MM.1S (cell line): ENCODE data around the gene OBSL1.

ENCODE experiments used
- DNase-seq: peaks from one replicate; pipeline ENCODE4 v3.0.0-alpha.2; 2015
- H2AFZ ChIP-seq: fragments of 300-600 bp; sonication (generic); 2 replicates; pipeline ENCODE4 v1.6.0; 2016; ENCODE audit warnings: antibody characterized with exemption, low read length
- H3F3A ChIP-seq: fragments of 300-600 bp; sonication (generic); 2 replicates; pipeline ENCODE4 v1.6.1; 2016; ENCODE audit warnings: mild to moderate bottlenecking, antibody characterized with exemption, low read length, moderate library complexity, mixed read lengths; ENCODE audit not compliant: insufficient read depth
- H3K27ac ChIP-seq: fragments of 300-600 bp; sonication (generic); 2 replicates; pipeline ENCODE4 v1.5.1; 2016; ENCODE audit warnings: mild to moderate bottlenecking, low read length
- H3K27me3 ChIP-seq: fragments of 300-600 bp; sonication (generic); replicated peaks from 2 replicates; pipeline ENCODE4 v1.6.0; 2016; ENCODE audit warnings: low read length; ENCODE audit not compliant: insufficient read depth
- H3K36me3 ChIP-seq: fragments of 300-600 bp; sonication (generic); replicated peaks from 2 replicates; pipeline ENCODE4 v1.6.1; 2016; ENCODE audit warnings: mild to moderate bottlenecking, low read length, mixed read lengths; ENCODE audit not compliant: insufficient read depth
- H3K4me1 ChIP-seq: fragments of 300-600 bp; sonication (generic); 2 replicates; pipeline ENCODE4 v1.6.1; 2016; ENCODE audit warnings: low read length, mixed read lengths
- H3K4me2 ChIP-seq: fragments of 300-600 bp; sonication (generic); 2 replicates; pipeline ENCODE4 v1.6.0; 2016; ENCODE audit warnings: low read depth, low read length
- H3K4me3 ChIP-seq: fragments of 300-600 bp; sonication (generic); 2 replicates; pipeline ENCODE4 v1.5.1; 2016; ENCODE audit warnings: low read length, mixed read lengths
- H3K79me2 ChIP-seq: fragments of 300-600 bp; sonication (generic); 2 replicates; pipeline ENCODE4 v1.6.1; 2016; ENCODE audit warnings: mixed run types, low read length, mixed read lengths
- H3K9ac ChIP-seq: fragments of 300-600 bp; sonication (generic); 2 replicates; pipeline ENCODE4 v1.6.1; 2016; ENCODE audit warnings: low read length, mixed read lengths
- H3K9me2 ChIP-seq: fragments of 300-600 bp; sonication (generic); replicated peaks from 2 replicates; pipeline ENCODE4 v1.6.1; 2016; ENCODE audit warnings: mild to moderate bottlenecking, low read length, mixed read lengths; ENCODE audit not compliant: insufficient read depth
- H3K9me3 ChIP-seq: fragments of 300-600 bp; sonication (generic); replicated peaks from 2 replicates; pipeline ENCODE4 v1.6.1; 2016; ENCODE audit warnings: mild to moderate bottlenecking, low read length, mixed read lengths; ENCODE audit not compliant: insufficient read depth
- H4K20me1 ChIP-seq: fragments of 300-600 bp; sonication (generic); 2 replicates; pipeline ENCODE4 v1.6.1; 2016; ENCODE audit warnings: mild to moderate bottlenecking, low read length, moderate library complexity, mixed read lengths; ENCODE audit not compliant: insufficient read depth
- EZH2 ChIP-seq: fragments of 300-600 bp; sonication (generic); optimal IDR thresholded peaks from 2 replicates; pipeline ENCODE3; 2017; ENCODE audit warnings: low read depth, mild to moderate bottlenecking, antibody characterized with exemption, low read length, mixed read lengths
- EZH2phosphoT487 ChIP-seq: fragments of 300-600 bp; sonication (generic); IDR thresholded peaks from 2 replicates; pipeline ENCODE4 v1.6.1; 2018; ENCODE audit warnings: antibody characterized with exemption, low read length
- TF ChIP-seq, protein P1 (sequence below): fragments of 300-600 bp; sonication (generic); IDR thresholded peaks from 2 replicates; pipeline ENCODE4 v1.5.1; 2016; ENCODE audit warnings: antibody characterized with exemption, low read length, mixed read lengths

The OBSL1 gene

GRCh38 chr2:219522111-219523030 lies 49.0 kb downstream of the OBSL1 start:
- Histone ChIP-seq H3K9ac (no peak overlapping the region), H3K4me3 (no peak overlapping the region), H3K36me3 (no peaks in the 10 kb centered on the region), H3F3A (no peaks in the 10 kb centered on the region), H3K4me1 (no peaks in the 10 kb centered on the region), H3K27me3 (peaks cover 99% of the 10 kb centered on the region), H3K9me3 (no peaks in the 10 kb centered on the region), H3K27ac (no peak overlapping the region), H3K4me2 (no peak overlapping the region), H3K9me2 (no peaks in the 10 kb centered on the region), H4K20me1 (no peaks in the 10 kb centered on the region), H3K79me2 (no peaks in the 10 kb centered on the region), H2AFZ (no peak overlapping the region)
- peak; percentile 12 for TF ChIP-seq EZH2
- TF ChIP-seq, protein P1, sequence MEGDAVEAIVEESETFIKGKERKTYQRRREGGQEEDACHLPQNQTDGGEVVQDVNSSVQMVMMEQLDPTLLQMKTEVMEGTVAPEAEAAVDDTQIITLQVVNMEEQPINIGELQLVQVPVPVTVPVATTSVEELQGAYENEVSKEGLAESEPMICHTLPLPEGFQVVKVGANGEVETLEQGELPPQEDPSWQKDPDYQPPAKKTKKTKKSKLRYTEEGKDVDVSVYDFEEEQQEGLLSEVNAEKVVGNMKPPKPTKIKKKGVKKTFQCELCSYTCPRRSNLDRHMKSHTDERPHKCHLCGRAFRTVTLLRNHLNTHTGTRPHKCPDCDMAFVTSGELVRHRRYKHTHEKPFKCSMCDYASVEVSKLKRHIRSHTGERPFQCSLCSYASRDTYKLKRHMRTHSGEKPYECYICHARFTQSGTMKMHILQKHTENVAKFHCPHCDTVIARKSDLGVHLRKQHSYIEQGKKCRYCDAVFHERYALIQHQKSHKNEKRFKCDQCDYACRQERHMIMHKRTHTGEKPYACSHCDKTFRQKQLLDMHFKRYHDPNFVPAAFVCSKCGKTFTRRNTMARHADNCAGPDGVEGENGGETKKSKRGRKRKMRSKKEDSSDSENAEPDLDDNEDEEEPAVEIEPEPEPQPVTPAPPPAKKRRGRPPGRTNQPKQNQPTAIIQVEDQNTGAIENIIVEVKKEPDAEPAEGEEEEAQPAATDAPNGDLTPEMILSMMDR, result no peak
- DNase-seq, result no peak

DNA sequence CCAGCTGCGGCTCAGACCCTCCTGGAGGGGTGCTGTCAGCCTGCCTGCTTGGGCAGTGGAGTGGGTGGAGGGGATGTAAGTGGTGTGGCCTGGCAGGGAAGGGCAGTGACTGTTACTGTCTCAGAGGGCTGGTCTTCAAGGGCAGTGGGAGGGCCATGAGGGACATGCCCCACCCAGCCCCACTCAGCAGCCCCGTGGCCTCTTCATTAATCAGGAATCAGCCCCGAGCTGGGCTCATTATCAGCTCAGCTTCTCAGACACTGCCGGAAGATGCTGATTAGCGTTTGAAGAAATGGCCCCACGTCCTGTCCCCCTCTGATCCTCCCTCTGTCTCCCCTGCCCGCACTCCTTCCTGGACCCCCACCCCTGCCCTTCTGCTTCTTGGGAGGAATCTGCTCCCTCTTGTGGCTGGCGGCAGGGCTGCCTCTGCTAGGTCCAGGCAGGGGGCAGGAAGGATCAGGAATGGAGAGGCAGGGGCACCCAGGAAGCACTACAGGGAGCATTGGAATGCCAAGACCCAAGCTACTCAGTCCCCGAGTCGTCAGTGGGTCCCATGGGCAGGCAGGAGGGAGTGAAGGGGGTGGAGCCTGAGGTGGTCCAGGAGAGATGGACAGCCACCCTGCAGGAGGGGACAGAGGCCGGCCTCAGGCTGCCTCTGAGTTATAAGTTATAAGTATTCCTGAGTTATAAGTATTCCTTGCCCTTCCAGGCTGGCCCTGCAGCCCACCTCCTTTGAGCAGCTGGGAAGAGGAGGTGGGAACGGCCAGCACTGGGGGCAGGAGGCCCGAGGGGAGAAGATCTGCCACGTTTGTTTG lies 50.1 kb downstream of the OBSL1 start:
- H3K4me3 ChIP-seq, result no peak overlapping the region
- H3F3A ChIP-seq, result no peaks in the 10 kb centered on the region
- H3K9me3 ChIP-seq, result no peaks in the 10 kb centered on the region
- TF ChIP-seq, protein P1, result peak; percentile 37
- TF ChIP-seq EZH2phosphoT487, result no peak
- H3K9me2 ChIP-seq, result no peaks in the 10 kb centered on the region
- H3K9ac ChIP-seq, result no peak overlapping the region
- no peak for DNase-seq
- H3K79me2 ChIP-seq, result no peaks in the 10 kb centered on the region
- H4K20me1 ChIP-seq, result no peaks in the 10 kb centered on the region
- no peak overlapping the region for H3K27ac ChIP-seq
- peaks cover 100% of the 10 kb centered on the region for H3K27me3 ChIP-seq
- no peak overlapping the region for H2AFZ ChIP-seq
- no peaks in the 10 kb centered on the region for H3K4me1 ChIP-seq
- H3K36me3 ChIP-seq, result no peaks in the 10 kb centered on the region
- H3K4me2 ChIP-seq, result no peak overlapping the region

DNA sequence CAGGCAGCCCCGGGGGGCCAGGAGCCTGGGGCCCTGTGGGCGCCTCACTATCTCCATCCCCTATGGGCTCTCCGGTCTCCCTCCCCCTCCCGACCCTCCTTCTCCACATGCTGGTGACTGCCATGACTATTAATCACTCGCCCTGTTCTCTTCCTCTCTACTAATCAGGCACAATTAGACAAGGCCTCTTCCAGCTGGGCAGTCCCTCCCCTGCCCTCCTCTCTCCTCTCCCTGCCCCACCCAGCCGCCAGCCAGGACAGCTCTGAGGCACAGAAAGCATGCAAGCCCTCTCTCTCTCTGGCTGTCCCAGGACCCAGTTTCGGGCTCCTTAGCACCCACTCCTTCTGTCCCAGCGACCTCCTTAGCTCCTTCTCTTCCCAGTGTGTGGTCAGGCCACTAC lies 51.3 kb downstream of the OBSL1 start:
- H3K4me2 ChIP-seq, result no peak overlapping the region
- no peaks in the 10 kb centered on the region for H3K4me1 ChIP-seq
- H4K20me1 ChIP-seq, result no peaks in the 10 kb centered on the region
- H2AFZ ChIP-seq, result no peak overlapping the region
- H3K79me2 ChIP-seq, result no peaks in the 10 kb centered on the region
- TF ChIP-seq EZH2 (no peak), EZH2phosphoT487 (no peak)
- TF ChIP-seq, protein P1, result no peak
- H3K9me2 ChIP-seq, result no peaks in the 10 kb centered on the region
- DNase-seq, result no peak
- H3K4me3 ChIP-seq, result no peak overlapping the region
- no peaks in the 10 kb centered on the region for H3K36me3 ChIP-seq
- H3F3A ChIP-seq, result no peaks in the 10 kb centered on the region
- no peaks in the 10 kb centered on the region for H3K9me3 ChIP-seq
- no peak overlapping the region for H3K9ac ChIP-seq
- H3K27me3 ChIP-seq, result peaks cover 100% of the 10 kb centered on the region
- H3K27ac ChIP-seq, result no peak overlapping the region
